GM10847 (cell line): ENCODE measurements around the gene TRAM2.

Source experiments
- POLR2A ChIP-seq: IDR thresholded peaks from 2 replicates; pipeline ENCODE4 v1.6.1; 2011; ENCODE audit not compliant: insufficient read length; ENCODE audit errors: extremely low read depth

Gene TRAM2

GRCh38 chr6:52495922-52496321, 80.9 kb downstream of the TRAM2 start:
- TF ChIP-seq POLR2A: no peak

- TF ChIP-seq POLR2A: no peak
Measured at GRCh38 chr6:52494298-52495072, 82.4 kb downstream of the TRAM2 start.

GRCh38 chr6:52493669-52494068, 83.2 kb downstream of the TRAM2 start:
- no peak for TF ChIP-seq POLR2A

DNA sequence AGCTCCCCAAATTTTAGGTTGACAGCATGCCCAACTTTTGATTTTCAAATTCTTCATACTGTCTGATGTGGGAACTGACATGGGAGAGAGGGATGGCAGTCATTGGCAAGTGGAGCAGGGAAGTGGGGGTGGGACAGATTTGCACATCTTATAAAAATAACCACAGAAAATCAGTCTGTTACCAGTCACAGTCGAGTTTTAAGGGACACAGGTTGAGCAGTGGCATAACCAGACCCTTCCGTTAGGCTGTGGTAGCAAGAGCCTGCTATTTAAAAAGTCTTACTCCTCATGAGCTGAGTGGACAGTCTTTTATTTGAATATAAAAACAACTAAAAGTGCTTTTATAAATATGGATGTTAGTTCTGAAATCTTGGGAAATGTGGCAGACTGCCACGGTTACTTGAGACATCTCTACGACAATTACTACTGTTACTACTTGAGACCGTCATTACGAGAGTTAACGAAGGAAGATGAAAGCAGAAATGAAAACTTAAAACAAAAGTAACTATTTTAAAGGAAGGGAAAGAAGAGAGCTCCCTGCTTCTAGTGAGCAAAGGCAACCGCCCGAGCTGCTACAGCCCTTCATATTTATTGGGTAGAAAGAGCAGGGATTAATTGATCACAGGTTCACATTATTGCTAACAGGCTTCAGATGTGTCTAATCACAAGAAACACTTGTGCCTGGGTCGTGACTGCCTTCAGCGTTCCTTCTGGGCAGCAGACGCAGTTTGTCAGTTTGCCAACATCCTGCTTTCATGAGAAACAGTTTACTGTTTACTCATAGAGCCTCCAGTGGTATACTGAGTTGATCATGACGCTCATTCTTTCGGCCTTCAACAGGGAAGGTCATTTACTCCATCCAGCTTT, 85.4 kb downstream of the TRAM2 start:
- TF ChIP-seq POLR2A: no peak

DNA sequence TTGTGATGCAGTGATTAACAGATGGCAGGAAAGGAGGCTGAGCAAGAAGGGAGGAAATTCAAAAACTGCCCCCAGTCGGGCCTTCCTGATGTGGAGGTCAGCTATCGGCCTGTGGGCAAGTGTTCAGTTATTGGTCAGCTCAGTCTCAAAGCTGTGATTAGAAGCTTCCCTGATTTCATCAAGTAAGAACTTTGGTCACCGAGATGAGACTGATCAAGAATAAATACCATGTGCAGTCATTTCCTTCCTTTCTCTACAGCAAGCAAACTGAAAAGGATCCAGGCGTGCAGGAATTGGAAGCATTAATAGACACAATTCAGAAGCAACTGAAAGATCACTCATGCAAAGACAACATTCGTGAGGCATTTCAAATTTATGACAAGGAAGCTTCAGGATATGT, 87.0 kb downstream of the TRAM2 start:
- TF ChIP-seq POLR2A: no peak

- TF ChIP-seq POLR2A: no peak
Measured at GRCh38 chr6:52483671-52484003, 93.2 kb downstream of the TRAM2 start.

DNA sequence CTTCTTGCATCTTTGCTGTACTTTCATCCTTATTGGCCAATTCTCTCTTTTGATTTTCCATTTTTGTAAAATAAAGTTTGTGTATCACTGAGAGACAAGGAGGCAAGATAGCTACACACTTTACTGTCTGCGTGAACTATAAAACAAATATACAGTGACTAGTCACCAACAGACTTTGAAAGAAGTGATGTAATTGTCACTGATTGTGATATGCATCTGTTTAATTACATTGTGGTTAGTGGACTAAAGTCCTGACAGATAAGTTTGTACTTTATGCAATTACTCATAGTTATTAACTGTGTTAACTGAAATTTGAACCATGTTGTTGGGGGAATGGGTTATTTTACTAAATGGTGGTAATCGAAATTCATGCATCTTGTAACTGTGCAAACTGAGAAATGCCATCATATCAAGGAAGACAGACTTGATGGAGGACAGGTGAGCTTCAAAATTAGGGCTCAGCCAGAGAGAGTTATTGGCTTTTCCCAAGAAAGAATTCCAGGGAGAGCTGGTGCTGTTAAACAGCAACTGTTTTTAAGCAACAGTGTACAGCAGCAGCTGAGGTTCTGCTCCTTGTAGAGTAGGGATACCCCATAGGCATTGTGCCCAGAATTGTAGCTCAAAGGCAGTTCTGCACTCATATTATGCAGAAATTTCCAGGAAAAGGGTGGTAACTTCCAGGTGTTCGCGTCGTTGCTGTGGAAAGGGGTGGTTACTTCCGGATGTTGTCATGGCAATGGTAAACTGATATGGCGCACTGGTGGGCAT, 93.8 kb downstream of the TRAM2 start:
- TF ChIP-seq POLR2A: no peak

GRCh38 chr6:52475307-52475706, 101.6 kb downstream of the TRAM2 start:
- TF ChIP-seq POLR2A: no peak

DNA sequence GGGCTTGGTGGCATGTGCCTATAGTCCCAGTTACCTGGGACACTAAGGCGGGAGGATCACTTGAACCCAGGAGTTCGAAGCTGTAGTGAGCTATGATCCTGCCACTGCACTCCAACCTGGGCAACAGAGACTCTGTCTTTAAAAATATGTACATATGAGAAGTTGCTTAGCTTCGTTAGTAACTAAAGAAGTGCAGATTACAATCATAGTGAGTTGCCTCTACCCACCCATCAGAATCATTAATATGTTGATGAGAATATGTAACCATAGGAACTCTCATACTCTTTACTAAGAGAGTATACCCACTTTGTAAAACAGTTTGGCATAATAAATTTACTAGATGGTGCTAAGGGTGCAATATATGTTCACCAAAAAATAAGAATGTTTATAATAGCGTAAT, 102.7 kb downstream of the TRAM2 start:
- no peak for TF ChIP-seq POLR2A

GRCh38 chr6:52457096-52457495, 119.8 kb downstream of the TRAM2 start:
- no peak for TF ChIP-seq POLR2A

DNA sequence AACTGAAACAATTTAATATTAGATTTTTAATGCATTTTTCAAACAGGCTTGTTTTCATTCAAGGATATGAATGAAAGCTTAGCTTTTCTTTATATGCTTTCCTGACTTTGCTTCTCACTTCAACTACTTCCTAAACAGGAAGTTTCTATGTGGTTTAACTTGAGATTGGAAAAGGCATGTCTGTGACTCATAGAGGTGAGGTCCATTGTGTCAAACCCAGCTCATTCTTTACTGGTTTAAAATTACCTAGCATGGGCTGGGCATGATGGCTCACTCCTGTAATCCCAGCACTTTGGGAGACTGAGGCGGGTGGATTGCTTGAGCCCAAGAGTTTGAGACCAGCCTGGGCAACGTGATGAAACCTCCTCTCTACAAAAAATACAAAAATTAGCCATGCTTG, 122.3 kb downstream of the TRAM2 start:
- TF ChIP-seq POLR2A: no peak
